GM19193 (cell line): ENCODE measurements around the gene RPS6KC1.

Experiments
- POLR2A ChIP-seq: IDR thresholded peaks from 4 replicates; pipeline ENCODE4 v1.6.1; 2011; ENCODE audit not compliant: insufficient read depth, insufficient read length; ENCODE audit errors: extremely low read depth

The RPS6KC1 gene

DNA sequence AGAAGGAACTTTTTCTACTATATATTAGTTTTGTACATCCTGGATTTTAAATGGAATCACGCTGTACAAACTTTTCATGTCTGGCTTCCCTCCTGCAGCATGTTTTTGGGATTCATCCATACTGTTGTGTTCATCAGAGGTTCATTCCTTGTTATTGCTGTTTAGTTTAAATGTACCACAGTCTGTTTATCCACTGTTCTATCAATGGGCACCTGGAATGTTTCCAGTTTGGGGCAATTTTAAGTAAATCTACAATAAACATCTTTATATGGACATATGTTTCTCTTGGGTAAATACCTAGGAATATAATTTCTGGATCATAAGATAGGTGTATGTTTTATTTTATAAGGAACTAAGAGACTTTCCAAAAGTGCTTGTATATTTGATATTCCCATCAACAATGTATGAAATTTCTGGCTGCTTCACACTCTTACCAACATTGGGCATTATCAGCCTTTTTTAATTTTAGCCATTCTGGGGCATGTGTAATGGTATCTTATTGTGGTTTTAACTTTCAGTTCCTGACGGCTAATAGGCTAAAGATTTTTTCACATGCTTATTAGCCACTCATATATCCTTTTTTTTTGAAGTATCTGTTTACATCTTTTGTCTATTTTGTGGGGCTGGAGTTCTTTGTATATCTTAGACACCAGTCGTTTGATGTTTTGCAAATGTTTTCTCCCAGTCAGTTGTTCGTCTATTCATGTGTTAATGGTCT lies 48.8 kb downstream of the RPS6KC1 start:
- no peak for TF ChIP-seq POLR2A

DNA sequence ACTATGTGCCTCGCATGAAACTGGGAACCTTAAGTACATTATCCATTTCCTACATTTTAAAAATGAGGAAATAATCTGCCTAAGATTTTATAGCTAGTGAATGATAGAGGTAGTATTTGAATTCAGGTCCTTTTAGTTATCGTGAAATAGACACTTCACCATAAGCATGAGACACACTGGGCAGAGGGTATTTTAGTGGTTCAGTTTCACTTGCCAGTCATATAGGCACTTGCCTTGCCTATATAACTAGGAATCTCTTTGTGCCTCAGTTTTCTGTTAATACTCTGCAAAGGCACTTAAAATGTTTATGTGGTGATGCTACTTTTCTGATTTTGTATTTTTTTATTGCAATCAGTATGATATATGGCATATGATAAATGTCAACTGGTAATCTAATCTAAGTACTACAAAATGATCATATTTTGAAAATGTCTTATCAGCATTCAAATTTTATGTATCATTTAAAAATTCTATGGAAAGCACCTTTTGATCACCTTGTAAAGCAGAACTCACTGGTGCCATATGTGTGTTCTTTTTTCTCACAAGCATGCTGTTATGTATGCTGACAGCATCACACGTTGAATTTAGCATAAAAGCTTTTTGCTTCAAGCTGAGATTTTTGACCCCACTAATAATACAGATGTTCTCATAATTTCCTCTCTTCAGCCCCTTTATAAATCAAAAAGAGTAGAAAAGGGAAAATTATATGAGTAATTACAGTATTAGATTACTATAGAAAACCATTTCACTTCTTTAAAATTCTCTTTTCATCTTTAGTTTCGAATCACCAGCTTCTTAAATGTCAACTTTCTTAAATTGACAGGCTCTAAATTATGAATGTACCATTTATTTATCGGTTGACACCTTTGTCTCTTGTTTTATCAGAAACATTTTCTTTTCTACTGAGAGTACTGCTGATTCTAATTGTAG lies 52.6 kb downstream of the RPS6KC1 start:
- TF ChIP-seq POLR2A, result no peak

DNA sequence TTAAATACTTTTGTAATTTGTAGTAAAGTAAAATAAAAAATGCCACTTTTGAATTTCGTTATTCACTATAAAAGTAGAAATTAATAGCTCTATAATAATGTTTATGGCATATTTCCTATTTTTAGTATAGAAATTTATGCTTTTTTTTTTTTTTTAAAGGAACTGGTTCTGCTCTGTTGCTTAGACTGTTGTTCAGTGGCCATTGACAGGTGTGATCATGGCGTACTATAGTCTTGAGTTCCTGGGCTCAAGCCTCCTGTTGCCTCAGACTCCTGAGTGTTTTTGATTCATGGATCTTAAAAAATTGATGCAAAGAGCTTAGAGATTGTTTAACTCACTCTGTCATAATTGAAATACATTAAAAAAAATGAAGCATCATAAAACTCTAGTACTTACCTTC lies 53.6 kb downstream of the RPS6KC1 start:
- TF ChIP-seq POLR2A, result no peak

DNA sequence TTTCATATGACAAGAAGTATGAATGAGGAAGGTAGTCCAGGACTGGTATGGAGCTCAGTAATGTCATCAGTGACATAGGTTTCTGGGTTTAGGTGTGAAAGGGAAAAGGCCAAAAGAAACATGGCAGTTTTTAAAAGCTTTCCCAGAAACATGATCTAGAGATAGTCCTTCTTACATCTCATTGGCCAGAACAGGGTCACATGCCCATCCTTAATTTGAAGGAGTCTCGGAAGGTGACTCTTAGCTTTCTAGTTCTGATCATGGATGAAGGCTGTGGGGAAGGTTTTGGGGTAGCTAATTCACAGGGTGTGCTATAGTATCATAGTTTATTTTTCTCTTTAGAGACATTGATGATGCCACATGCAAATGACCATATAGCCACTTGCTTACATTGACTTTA lies 55.3 kb downstream of the RPS6KC1 start:
- no peak for TF ChIP-seq POLR2A

DNA sequence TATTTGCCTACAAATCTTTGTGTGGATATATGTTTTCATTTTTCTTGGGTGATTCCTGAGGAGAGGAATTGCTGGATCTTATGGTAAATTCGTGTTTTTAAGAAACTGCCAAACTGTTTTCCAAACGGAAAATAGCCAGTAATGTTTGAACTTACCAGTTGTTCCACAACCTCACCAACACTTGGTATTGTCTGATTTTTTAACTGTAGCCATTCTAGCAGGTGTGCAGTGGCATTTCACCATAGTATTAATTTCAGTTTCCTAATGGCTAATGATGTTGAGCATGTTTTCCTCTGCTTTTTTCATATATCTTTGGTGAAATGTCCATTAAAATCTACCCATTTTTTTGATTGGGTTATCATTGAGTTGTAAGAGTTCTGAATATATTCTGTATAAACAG lies 56.6 kb downstream of the RPS6KC1 start:
- no peak for TF ChIP-seq POLR2A

DNA sequence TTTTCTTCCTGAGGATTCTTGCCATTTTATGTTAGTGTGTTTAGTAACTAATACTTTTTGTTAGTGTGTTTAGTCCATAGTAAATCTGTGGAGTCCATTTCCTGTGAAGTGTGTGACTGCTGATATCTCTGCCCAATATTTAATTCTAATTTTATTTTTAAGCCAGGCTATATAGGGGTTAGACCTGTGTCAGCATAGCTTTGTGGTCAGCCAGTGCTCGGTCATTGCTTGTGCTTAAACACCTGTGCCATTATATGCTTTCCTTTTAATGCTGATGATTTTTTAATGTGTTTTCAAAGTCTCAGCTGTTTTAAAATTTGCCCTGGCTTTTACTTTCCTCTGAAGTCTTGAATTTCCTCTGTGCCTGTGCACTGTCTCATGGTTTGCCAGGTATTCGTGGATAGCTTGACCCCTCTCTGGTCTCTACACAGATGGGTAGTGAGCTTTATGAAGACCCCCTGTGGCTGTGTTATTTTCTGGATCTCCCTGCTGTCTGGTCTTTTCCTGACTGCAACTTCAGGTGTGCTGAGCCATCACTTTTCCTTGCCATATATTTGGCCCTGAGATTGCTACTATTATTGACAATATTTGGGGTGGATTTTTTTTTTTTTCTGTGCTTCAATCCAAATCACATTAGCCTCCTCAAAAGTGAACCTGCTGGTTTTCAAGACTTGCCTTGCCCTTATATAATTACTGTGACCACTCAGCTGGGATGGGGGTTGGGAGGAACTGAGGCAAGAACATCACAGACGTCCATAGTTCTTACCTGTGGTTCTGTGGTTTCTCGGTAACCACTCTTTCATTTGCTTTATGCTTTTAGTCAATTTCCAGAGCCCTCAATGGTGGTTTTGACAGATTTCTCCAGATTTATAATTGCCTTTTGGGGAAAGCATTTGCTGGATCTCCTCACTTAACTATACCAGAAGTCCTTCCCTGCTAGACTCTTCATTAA lies 59.6 kb downstream of the RPS6KC1 start:
- TF ChIP-seq POLR2A, result no peak

DNA sequence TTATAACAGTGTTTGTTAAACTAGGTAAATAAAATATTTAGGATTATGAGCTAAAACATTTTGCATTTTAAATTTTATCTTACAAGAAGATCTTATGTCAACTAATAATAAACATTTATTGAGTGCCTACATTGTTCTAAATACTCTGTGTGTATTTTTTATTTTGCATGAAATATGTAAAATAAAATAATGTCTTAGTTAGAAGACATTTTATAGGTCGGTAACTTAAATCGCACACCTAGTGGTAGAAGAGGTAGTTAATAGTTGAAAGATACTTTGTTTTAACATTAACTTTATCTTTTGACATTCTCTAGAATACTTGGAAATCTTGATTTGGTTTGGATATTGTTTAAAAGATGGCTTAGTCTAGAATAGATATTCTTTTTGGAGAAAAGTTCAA lies 60.5 kb downstream of the RPS6KC1 start:
- TF ChIP-seq POLR2A, result no peak

DNA sequence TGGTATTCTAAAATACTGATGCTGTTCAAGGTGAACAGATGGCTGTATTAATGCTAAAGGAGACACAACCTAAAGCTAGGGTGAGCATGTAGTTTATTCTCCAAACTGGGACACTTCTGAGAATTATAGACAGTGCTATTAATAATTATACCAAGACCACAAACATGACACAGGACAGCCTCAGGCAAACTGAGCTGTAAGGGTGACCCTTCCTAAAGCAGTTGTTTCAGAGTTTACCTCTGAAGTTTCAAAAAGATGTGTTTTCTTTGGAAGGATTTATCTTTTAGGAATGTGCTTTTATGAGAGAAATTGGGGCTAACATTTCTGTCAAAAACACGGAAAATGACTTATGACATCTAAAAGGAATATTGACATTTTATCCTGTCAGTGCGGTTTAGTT lies 68.8 kb downstream of the RPS6KC1 start:
- TF ChIP-seq POLR2A, result no peak

DNA sequence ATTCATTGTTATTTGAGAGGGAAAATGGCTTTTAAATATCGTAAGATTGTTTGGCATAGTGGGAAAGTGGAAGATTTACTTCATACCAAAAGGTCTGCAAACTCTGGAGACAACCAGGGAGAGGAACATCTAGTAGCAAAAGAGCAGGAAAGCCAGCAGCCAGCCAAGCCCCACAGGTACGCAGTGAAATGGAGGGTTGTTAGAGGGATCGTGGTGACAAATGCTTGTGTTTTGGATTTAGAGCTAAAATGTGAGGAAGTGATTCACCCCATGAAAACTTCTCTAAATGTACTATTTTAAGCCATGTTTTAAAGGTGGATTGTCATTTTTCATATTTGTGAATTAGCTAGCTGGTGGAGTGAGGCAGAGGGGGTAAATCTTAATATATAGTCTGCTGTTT lies 69.3 kb downstream of the RPS6KC1 start:
- TF ChIP-seq POLR2A, result no peak

DNA sequence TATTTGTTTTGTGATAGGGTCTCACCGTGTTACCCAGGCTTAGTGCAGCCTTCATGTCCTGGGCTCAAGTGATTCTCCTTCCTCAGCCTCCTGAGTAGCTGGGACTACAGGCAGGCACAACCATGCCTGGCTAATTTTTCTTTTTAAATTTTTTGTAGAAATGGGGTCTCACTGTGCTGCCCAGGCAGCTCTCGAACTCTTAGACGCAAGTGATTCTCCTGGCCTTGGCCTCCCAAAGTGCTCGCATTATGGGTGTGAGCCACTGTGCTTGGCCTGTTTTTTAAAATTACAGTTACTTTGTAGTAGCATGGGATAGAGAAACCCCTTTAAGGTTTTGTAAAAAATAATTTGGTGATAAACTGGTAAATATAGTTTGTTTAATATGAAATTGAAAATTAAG lies 69.9 kb downstream of the RPS6KC1 start:
- no peak for TF ChIP-seq POLR2A

DNA sequence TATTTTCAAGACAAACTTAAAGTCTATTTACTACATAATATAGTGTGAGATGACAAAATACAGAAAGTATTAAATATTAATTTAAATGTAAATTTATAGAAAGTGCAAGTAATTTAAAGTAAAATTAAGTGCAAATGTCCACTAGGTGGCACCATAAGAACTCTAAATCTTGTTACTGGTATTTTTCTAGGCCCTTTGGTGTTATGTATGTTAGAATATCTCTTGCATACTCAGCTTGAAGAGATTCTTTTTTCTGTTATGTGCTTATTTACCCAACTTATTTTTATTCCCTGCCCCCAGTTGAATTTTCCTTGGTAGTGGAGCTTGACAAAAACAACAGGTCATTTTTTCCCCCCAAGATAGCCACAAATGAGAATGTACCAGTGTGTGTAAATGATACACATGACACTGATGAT lies 71.5 kb downstream of the RPS6KC1 start:
- no peak for TF ChIP-seq POLR2A

DNA sequence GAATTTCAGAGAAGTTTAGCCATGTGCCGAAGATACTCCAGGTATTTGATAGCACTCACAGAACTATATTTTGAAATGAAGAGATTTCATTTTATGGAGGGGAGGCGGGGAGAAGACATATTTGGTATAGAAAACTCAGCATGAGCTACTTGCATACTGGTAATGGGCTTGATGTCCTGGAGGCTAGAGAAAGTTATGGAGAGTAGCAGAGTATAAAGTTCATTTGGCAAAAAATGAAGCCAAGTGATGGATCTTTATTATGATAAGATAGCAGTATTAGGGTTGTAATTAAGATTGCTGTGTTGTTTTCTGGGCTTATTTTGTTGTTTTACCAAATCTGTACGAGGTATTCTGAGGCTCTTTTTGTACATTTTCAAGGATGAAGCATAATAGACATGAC lies 72.0 kb downstream of the RPS6KC1 start:
- TF ChIP-seq POLR2A, result no peak

DNA sequence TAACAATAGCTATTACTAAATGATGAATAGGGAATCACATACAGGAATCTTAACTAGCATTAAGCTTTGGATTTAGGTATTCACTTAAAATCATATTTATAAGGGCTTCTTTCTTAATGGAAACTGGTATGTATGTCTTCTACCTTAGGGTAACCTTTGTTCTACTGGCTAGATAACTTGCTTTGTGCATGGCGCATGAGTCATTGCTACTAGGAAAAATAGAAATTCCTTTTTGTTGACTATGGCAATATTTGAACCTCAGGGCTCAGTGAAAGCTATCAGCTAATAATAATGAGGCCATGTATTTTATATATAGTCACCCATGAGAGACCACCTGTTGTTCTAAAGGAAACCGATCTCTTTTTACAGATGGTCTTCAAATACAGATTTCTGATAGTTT lies 72.5 kb downstream of the RPS6KC1 start:
- no peak for TF ChIP-seq POLR2A

DNA sequence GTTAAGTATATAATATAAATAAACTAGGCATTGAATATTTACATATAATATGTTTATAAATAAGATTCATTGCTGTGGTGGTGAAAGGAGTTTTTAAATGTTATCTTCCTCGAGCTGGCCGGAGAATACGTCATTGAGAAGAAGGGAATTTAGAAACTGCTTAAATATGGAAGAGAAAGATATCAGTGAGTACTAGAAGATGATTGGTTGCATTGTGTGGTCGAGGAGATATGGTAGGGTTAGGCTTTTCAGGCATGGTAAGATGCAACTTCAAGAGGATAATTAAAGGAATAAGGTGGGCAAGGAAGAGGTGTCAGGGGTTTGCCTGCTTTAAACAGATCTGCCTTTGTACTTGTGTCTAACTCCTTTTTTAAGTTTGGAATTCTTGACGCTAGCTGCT lies 73.5 kb downstream of the RPS6KC1 start:
- no peak for TF ChIP-seq POLR2A

DNA sequence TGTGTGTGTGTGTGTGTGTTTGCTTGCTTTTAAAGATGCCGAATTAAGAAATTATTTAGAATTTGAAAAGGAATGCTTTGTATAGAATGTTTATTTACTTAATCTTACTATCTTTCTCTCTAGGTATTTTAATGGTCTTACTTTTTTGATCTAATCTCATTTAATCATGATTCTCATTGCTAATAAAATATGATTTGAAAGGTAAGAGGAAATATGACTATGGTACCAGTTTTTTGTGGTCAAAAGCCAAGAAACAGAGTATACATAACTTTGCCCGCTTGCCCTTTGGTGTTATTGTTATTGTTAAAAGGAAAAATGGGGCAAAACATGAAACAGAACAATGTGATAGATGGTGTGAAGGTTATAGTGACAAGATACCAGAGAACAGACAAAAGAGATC lies 74.6 kb downstream of the RPS6KC1 start:
- no peak for TF ChIP-seq POLR2A

DNA sequence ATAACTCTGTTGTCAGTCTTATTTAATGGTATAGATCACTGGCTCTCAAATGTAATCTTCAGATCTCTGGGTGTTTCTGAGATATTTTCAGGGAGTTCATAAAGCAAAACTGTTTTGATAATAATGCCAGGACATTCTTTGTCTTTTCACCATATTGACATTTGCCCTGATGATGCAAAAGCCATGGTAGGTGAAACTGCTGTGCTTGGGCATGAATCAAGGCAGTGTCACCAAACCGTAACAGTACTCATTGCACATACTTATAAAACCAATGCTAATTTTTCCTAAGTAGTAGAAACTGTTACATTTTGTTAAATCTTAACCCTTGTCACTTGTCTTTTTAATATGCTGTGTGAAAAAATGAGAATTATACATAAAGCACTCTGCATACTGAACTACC lies 76.0 kb downstream of the RPS6KC1 start:
- TF ChIP-seq POLR2A, result no peak
